GM12892 (cell line): Measurements from ENCODE around the gene NGF.

ENCODE experiments used
- DNase-seq: peaks from one replicate; pipeline ENCODE4 v3.0.0; 2011; ENCODE audit not compliant: insufficient read length
- FAIRE-seq: peaks from 2 replicates; lab custom pipeline; 2011; peaks lifted over from hg19 to GRCh38; lab: Jason Lieb, UNC
- POLR2A ChIP-seq: IDR thresholded peaks from 2 replicates; pipeline ENCODE4 v1.6.1; 2011; ENCODE audit warnings: low read depth, low read length, control low read depth
- POLR2AphosphoS5 ChIP-seq: IDR thresholded peaks from 2 replicates; pipeline ENCODE4 v1.6.1; 2011; ENCODE audit warnings: low read depth, low read length, control low read depth
- TAF1 ChIP-seq: IDR thresholded peaks from 2 replicates; pipeline ENCODE4 v1.6.1; 2011; ENCODE audit warnings: low read depth, mild to moderate bottlenecking, control low read depth, low read length, borderline replicate concordance

Gene NGF

GRCh38 chr1:115331558-115332331, 6.3 kb downstream of the NGF start:
- FAIRE-seq (no peak), DNase-seq (no peak)
- TF ChIP-seq POLR2A (no peak), POLR2AphosphoS5 (no peak), TAF1 (no peak)

- DNase-seq (no peak), FAIRE-seq (no peak)
- TF ChIP-seq TAF1, result no peak
- TF ChIP-seq POLR2A, result no peak
- TF ChIP-seq POLR2AphosphoS5, result no peak
These were observed 7.5 kb downstream of the NGF start for GRCh38 chr1:115330480-115331013.

- DNase-seq, result no peak
- no peak for TF ChIP-seq POLR2AphosphoS5
- TF ChIP-seq POLR2A, result no peak
- no peak for TF ChIP-seq TAF1
- FAIRE-seq, result no peak
These were observed 8.1 kb downstream of the NGF start for GRCh38 chr1:115329965-115330364.

- TF ChIP-seq POLR2AphosphoS5 (no peak), TAF1 (no peak), POLR2A (no peak)
- FAIRE-seq (no peak), DNase-seq (no peak)
These were observed 10.8 kb downstream of the NGF start for GRCh38 chr1:115327270-115327669.

DNA sequence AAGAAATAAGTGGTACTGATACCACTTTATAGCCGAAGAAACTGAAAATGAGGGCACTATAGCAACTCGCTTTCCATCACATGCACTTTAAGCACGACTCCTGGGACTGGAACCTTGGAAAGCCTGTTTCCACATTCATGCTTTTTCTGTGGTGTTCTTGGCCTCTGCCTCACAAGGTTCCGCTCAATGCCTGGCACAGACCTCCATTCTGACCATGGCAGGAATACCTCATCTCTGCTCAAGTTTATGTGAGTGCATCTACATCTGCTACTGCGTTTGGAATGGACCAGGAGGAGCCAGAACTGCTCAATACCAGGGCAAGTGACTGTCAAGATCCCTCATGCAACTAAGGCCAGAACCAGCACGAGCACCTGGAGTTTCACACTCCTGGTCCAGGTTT, 11.6 kb downstream of the NGF start:
- no peak for TF ChIP-seq POLR2A
- no peak for TF ChIP-seq POLR2AphosphoS5
- TF ChIP-seq TAF1, result no peak
- DNase-seq (no peak), FAIRE-seq (no peak)

DNA sequence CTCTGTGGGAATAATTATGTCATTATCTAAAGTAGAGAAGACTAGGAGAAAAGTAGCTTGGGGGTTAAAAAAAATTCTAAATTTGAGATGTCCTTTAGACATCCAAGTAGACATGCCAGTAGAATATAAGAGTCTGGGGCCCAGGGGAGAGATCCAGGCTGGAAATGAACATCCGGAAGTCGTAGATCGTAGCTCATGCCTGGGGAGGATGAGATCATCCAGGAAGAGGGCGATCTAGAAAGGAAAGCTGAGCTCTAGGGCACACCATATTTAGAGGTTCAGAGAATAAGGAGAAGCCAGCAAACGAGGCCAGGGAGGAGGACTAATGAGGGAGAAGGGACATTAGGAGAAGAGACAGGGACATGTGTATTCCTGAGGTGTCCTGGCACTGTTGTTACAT, 12.2 kb downstream of the NGF start:
- DNase-seq (no peak), FAIRE-seq (no peak)
- TF ChIP-seq TAF1 (no peak), POLR2A (no peak), POLR2AphosphoS5 (no peak)

GRCh38 chr1:115324649-115325420, 13.2 kb downstream of the NGF start:
- TF ChIP-seq POLR2AphosphoS5 (no peak), TAF1 (no peak), POLR2A (no peak)
- no peak for FAIRE-seq
- DNase-seq, result no peak

- TF ChIP-seq TAF1 (no peak), POLR2AphosphoS5 (no peak), POLR2A (no peak)
- FAIRE-seq, result no peak
These were observed 14.6 kb downstream of the NGF start for GRCh38 chr1:115323366-115324004.

GRCh38 chr1:115322631-115323030, 15.4 kb downstream of the NGF start:
- FAIRE-seq (no peak), DNase-seq (no peak)
- TF ChIP-seq POLR2A (no peak), POLR2AphosphoS5 (no peak), TAF1 (no peak)

More at GRCh38 chr1:115323366-115324004, 14.6 kb downstream of the NGF start:
- DNase-seq, result no peak

GRCh38 chr1:115320377-115320776, 17.7 kb downstream of the NGF start:
- DNase-seq (no peak), FAIRE-seq (no peak)

GRCh38 chr1:115319706-115320105, 18.3 kb downstream of the NGF start:
- FAIRE-seq (no peak), DNase-seq (no peak)
- TF ChIP-seq POLR2AphosphoS5 (no peak), TAF1 (no peak), POLR2A (no peak)

More at GRCh38 chr1:115320377-115320776, 17.7 kb downstream of the NGF start:
- TF ChIP-seq POLR2AphosphoS5 (no peak), TAF1 (no peak), POLR2A (no peak)
